ENCODE results near the gene TOGARAM1.

GRCh38 chr14:44961554-44962333, at the start of gene TOGARAM1, which contains the start of gene KLHL28:
- no peak for TF ChIP-seq CTCF (IDR thresholded peaks at IDR 0.05; ENCODE audit: low read depth, low read length)
- peak; percentile 83 for TF ChIP-seq POLR2A (IDR thresholded peaks at IDR 0.05; ENCODE audit: extremely low read depth, insufficient read length)
- peak; percentile 99 for TF ChIP-seq MAX (IDR thresholded peaks at IDR 0.05; ENCODE audit: low read depth, low read length)
- peak; percentile 89 for TF ChIP-seq MYC (IDR thresholded peaks at IDR 0.05; ENCODE audit: low read depth, low read length)

All from NB4 (cell line).